IMR-90 (cell line): ENCODE measurements around the gene AKAP9.
A peak's percentile ranks its signal among the peaks of the same experiment; 100 is the strongest.

Source experiments
- BHLHE40 ChIP-seq: fragments of 150-350 bp; IDR thresholded peaks from 2 replicates; pipeline ENCODE4 v1.6.1; 2016; ENCODE audit warnings: mild to moderate bottlenecking, low read depth, low read length
- CEBPB ChIP-seq: IDR thresholded peaks from 2 replicates; pipeline ENCODE4 v1.6.1; 2012; ENCODE audit warnings: low read depth, low read length, improper control_type of control experiment
- CHD1 ChIP-seq: IDR thresholded peaks from 2 replicates; pipeline ENCODE4 v1.6.1; 2012; ENCODE audit warnings: low read depth, low read length, improper control_type of control experiment
- CTCF ChIP-seq: conservative IDR thresholded peaks from 2 replicates; pipeline ENCODE4 v1.5.1; 2012; ENCODE audit warnings: mild to moderate bottlenecking, low read depth, low read length, improper control_type of control experiment
- ELK1 ChIP-seq: fragments of 150-350 bp; IDR thresholded peaks from 2 replicates; pipeline ENCODE4 v1.6.1; 2016; ENCODE audit warnings: low read depth, mild to moderate bottlenecking, low read length, moderate library complexity, borderline replicate concordance
- MAZ ChIP-seq: IDR thresholded peaks from 2 replicates; pipeline ENCODE4 v1.6.1; 2012; ENCODE audit warnings: low read depth, mild to moderate bottlenecking, low read length, improper control_type of control experiment, moderate library complexity, borderline replicate concordance
- MXI1 ChIP-seq: IDR thresholded peaks from 2 replicates; pipeline ENCODE4 v1.6.1; 2012; ENCODE audit warnings: low read depth, mild to moderate bottlenecking, low read length, moderate library complexity, borderline replicate concordance
- NFE2L2 ChIP-seq: fragments of 150-350 bp; IDR thresholded peaks from 2 replicates; pipeline ENCODE4 v1.6.1; 2016; ENCODE audit warnings: low read depth, mild to moderate bottlenecking, low read length
- POLR2A ChIP-seq: IDR thresholded peaks from 2 replicates; pipeline ENCODE4 v1.6.1; 2012; ENCODE audit warnings: mild to moderate bottlenecking, low read depth, low read length
- RAD21 ChIP-seq: IDR thresholded peaks from 2 replicates; pipeline ENCODE4 v1.6.1; 2012; ENCODE audit warnings: low read length, improper control_type of control experiment
- RCOR1 ChIP-seq: IDR thresholded peaks from 2 replicates; pipeline ENCODE4 v1.6.1; 2012; ENCODE audit warnings: mild to moderate bottlenecking, low read length, improper control_type of control experiment; ENCODE audit not compliant: insufficient replicate concordance
- RFX5 ChIP-seq: IDR thresholded peaks from 2 replicates; pipeline ENCODE4 v1.8.0; 2012; ENCODE audit warnings: low read depth, mild to moderate bottlenecking, low read length, moderate library complexity
- SMC3 ChIP-seq: fragments of 150-350 bp; IDR thresholded peaks from 2 replicates; pipeline ENCODE4 v1.6.1; 2016; ENCODE audit warnings: low read depth, mild to moderate bottlenecking, antibody characterized with exemption, low read length, moderate library complexity
- USF2 ChIP-seq: fragments of 150-350 bp; IDR thresholded peaks from 2 replicates; pipeline ENCODE4 v1.6.1; 2017; ENCODE audit warnings: mild to moderate bottlenecking, antibody characterized with exemption, low read length, low read depth

- no peak for TF ChIP-seq CTCF
- no peak for TF ChIP-seq RAD21
- no peak for TF ChIP-seq RFX5
- no peak for TF ChIP-seq CEBPB
- TF ChIP-seq BHLHE40 = peak; percentile 61; the same call in 1 of the 2 replicates
- TF ChIP-seq POLR2A = no peak
- TF ChIP-seq MAZ = no peak
- TF ChIP-seq USF2 = no peak
- TF ChIP-seq SMC3 = no peak
- TF ChIP-seq RCOR1 = no peak
- TF ChIP-seq MXI1 = no peak
- TF ChIP-seq CHD1 = no peak
- no peak for TF ChIP-seq ELK1
- TF ChIP-seq NFE2L2 = no peak
These were observed 47.8 kb upstream of the AKAP9 start for GRCh38 chr7:91892821-91893340.
